ENCODE measurements around the gene TAB3.

The TAB3 gene

GRCh38 chrX:30875957-30876356 is 13.1 kb downstream of the TAB3 start:
- no peaks in the 10 kb centered on the region for H3K36me3 ChIP-seq (ENCODE audit: insufficient read depth, low read length)
- H3K9ac ChIP-seq (ENCODE audit: low read depth, low read length), result no peak overlapping the region
- H3K4me1 ChIP-seq (ENCODE audit: insufficient read depth, low read length), result peaks cover 12% of the 10 kb centered on the region
- H3K9me3 ChIP-seq (ENCODE audit: control insufficient read depth, insufficient read depth, low read length), result no peaks in the 10 kb centered on the region

GRCh38 chrX:30874851-30875250 is 14.2 kb downstream of the TAB3 start:
- Histone ChIP-seq H3K4me1 (ENCODE audit: insufficient read depth, low read length) (peaks cover 12% of the 10 kb centered on the region), H3K9ac (ENCODE audit: low read depth, low read length) (no peak overlapping the region), H3K9me3 (ENCODE audit: control insufficient read depth, insufficient read depth, low read length) (no peaks in the 10 kb centered on the region), H3K36me3 (ENCODE audit: insufficient read depth, low read length) (no peaks in the 10 kb centered on the region)

- H3K9me3 ChIP-seq (ENCODE audit: control insufficient read depth, insufficient read depth, low read length), result no peaks in the 10 kb centered on the region
- H3K36me3 ChIP-seq (ENCODE audit: insufficient read depth, low read length), result no peaks in the 10 kb centered on the region
- H3K4me1 ChIP-seq (ENCODE audit: insufficient read depth, low read length), result no peaks in the 10 kb centered on the region
- no peak overlapping the region for H3K9ac ChIP-seq (ENCODE audit: low read depth, low read length)
Measured at GRCh38 chrX:30870572-30870971, 18.5 kb downstream of the TAB3 start.

GRCh38 chrX:30865612-30866011 is 23.4 kb downstream of the TAB3 start:
- Histone ChIP-seq H3K9me3 (ENCODE audit: control insufficient read depth, insufficient read depth, low read length) (no peaks in the 10 kb centered on the region), H3K4me1 (ENCODE audit: insufficient read depth, low read length) (no peaks in the 10 kb centered on the region), H3K9ac (ENCODE audit: low read depth, low read length) (no peak overlapping the region), H3K36me3 (ENCODE audit: insufficient read depth, low read length) (no peaks in the 10 kb centered on the region; the same call in 1 of the 2 replicates)

- Histone ChIP-seq H3K36me3 (ENCODE audit: insufficient read depth, low read length) (no peaks in the 10 kb centered on the region; the same call in 1 of the 2 replicates), H3K9me3 (ENCODE audit: control insufficient read depth, insufficient read depth, low read length) (no peaks in the 10 kb centered on the region), H3K4me1 (ENCODE audit: insufficient read depth, low read length) (no peaks in the 10 kb centered on the region), H3K9ac (ENCODE audit: low read depth, low read length) (no peak overlapping the region)
Measured at GRCh38 chrX:30865015-30865414, 24.0 kb downstream of the TAB3 start.

GRCh38 chrX:30864383-30864785 is 24.7 kb downstream of the TAB3 start:
- Histone ChIP-seq H3K9ac (ENCODE audit: low read depth, low read length) (no peak overlapping the region), H3K9me3 (ENCODE audit: control insufficient read depth, insufficient read depth, low read length) (no peaks in the 10 kb centered on the region), H3K4me1 (ENCODE audit: insufficient read depth, low read length) (no peaks in the 10 kb centered on the region), H3K36me3 (ENCODE audit: insufficient read depth, low read length) (no peaks in the 10 kb centered on the region; the same call in 1 of the 2 replicates)

GRCh38 chrX:30863974-30864373 is 25.1 kb downstream of the TAB3 start:
- no peaks in the 10 kb centered on the region for H3K4me1 ChIP-seq (ENCODE audit: insufficient read depth, low read length)
- H3K9ac ChIP-seq (ENCODE audit: low read depth, low read length), result no peak overlapping the region
- H3K36me3 ChIP-seq (ENCODE audit: insufficient read depth, low read length), result no peaks in the 10 kb centered on the region; the same call in 1 of the 2 replicates
- H3K9me3 ChIP-seq (ENCODE audit: control insufficient read depth, insufficient read depth, low read length), result no peaks in the 10 kb centered on the region

- Histone ChIP-seq H3K36me3 (ENCODE audit: insufficient read depth, low read length) (peaks cover 13% of the 10 kb centered on the region), H3K9ac (ENCODE audit: low read depth, low read length) (no peak overlapping the region), H3K9me3 (ENCODE audit: control insufficient read depth, insufficient read depth, low read length) (0 out of 2 replicates have a peak, but pooled peaks cover 2% of the 10 kb centered on the region), H3K4me1 (ENCODE audit: insufficient read depth, low read length) (peaks cover 12% of the 10 kb centered on the region; the same call in 1 of the 2 replicates)
Measured at GRCh38 chrX:30858098-30858497, 31.0 kb downstream of the TAB3 start.

- Histone ChIP-seq H3K36me3 (ENCODE audit: insufficient read depth, low read length) (peaks cover 9% of the 10 kb centered on the region), H3K9ac (ENCODE audit: low read depth, low read length) (no peak overlapping the region), H3K9me3 (ENCODE audit: control insufficient read depth, insufficient read depth, low read length) (no peaks in the 10 kb centered on the region), H3K4me1 (ENCODE audit: insufficient read depth, low read length) (no peaks in the 10 kb centered on the region)
Measured at GRCh38 chrX:30851449-30851848, 37.6 kb downstream of the TAB3 start.

- peaks cover 4% of the 10 kb centered on the region for H3K36me3 ChIP-seq (ENCODE audit: insufficient read depth, low read length)
- H3K4me1 ChIP-seq (ENCODE audit: insufficient read depth, low read length), result peaks cover 14% of the 10 kb centered on the region
- H3K9ac ChIP-seq (ENCODE audit: low read depth, low read length), result no peak overlapping the region
- no peaks in the 10 kb centered on the region for H3K9me3 ChIP-seq (ENCODE audit: control insufficient read depth, insufficient read depth, low read length)
Measured at GRCh38 chrX:30835373-30835772, 53.7 kb downstream of the TAB3 start.

GRCh38 chrX:30833896-30834295 is 55.2 kb downstream of the TAB3 start:
- Histone ChIP-seq H3K9me3 (ENCODE audit: control insufficient read depth, insufficient read depth, low read length) (no peaks in the 10 kb centered on the region), H3K36me3 (ENCODE audit: insufficient read depth, low read length) (peaks cover 4% of the 10 kb centered on the region), H3K4me1 (ENCODE audit: insufficient read depth, low read length) (peaks cover 15% of the 10 kb centered on the region), H3K9ac (ENCODE audit: low read depth, low read length) (no peak overlapping the region)

- Histone ChIP-seq H3K36me3 (ENCODE audit: insufficient read depth, low read length) (peaks cover 2% of the 10 kb centered on the region), H3K9ac (ENCODE audit: low read depth, low read length) (no peak overlapping the region), H3K9me3 (ENCODE audit: control insufficient read depth, insufficient read depth, low read length) (no peaks in the 10 kb centered on the region), H3K4me1 (ENCODE audit: insufficient read depth, low read length) (peaks cover 15% of the 10 kb centered on the region)
Measured at GRCh38 chrX:30831082-30831481, 58.0 kb downstream of the TAB3 start.

- no peak overlapping the region for H3K9ac ChIP-seq (ENCODE audit: low read depth, low read length)
- peaks cover under 1% of the 10 kb centered on the region for H3K36me3 ChIP-seq (ENCODE audit: insufficient read depth, low read length)
- H3K9me3 ChIP-seq (ENCODE audit: control insufficient read depth, insufficient read depth, low read length), result no peaks in the 10 kb centered on the region
- H3K4me1 ChIP-seq (ENCODE audit: insufficient read depth, low read length), result peaks cover 15% of the 10 kb centered on the region
Measured at GRCh38 chrX:30830326-30830943, 58.6 kb downstream of the TAB3 start.

GRCh38 chrX:30824275-30824674 is 64.8 kb downstream of the TAB3 start:
- H3K4me1 ChIP-seq (ENCODE audit: insufficient read depth, low read length), result no peaks in the 10 kb centered on the region
- no peak overlapping the region for H3K9ac ChIP-seq (ENCODE audit: low read depth, low read length)
- no peaks in the 10 kb centered on the region; the same call in 1 of the 2 replicates for H3K36me3 ChIP-seq (ENCODE audit: insufficient read depth, low read length)
- H3K9me3 ChIP-seq (ENCODE audit: control insufficient read depth, insufficient read depth, low read length), result no peaks in the 10 kb centered on the region

GRCh38 chrX:30822764-30823163 is 66.3 kb downstream of the TAB3 start:
- no peaks in the 10 kb centered on the region; the same call in 1 of the 2 replicates for H3K36me3 ChIP-seq (ENCODE audit: insufficient read depth, low read length)

More at GRCh38 chrX:30822764-30823163, 66.3 kb downstream of the TAB3 start:
- Histone ChIP-seq H3K4me1 (ENCODE audit: insufficient read depth, low read length) (no peaks in the 10 kb centered on the region), H3K9ac (ENCODE audit: low read depth, low read length) (no peak overlapping the region), H3K9me3 (ENCODE audit: control insufficient read depth, insufficient read depth, low read length) (no peaks in the 10 kb centered on the region)

Measured in ES-I3 (cell line).